Left forelimb (tissue), 1 donor: Measurements from ENCODE around the gene SPPL2A.
"Not testable (repeated sequence)": the region's sequence is repeated elsewhere in the genome, so short reads cannot be mapped to it uniquely, and the experiment has no call there.

Experiments
- DNase-seq: peaks from one replicate; pipeline ENCODE4 v3.0.0-alpha.2; 2018; ENCODE audit warnings: low spot score

SPPL2A gene

GRCh38 chr15:50765195-50765967, at the start of gene SPPL2A:
Gene SPPL2A (minus strand): TSS chr15:50765706. CDS start chr15:50765533, 173 bp downstream.
- DNase-seq: peak; percentile 94

DNA sequence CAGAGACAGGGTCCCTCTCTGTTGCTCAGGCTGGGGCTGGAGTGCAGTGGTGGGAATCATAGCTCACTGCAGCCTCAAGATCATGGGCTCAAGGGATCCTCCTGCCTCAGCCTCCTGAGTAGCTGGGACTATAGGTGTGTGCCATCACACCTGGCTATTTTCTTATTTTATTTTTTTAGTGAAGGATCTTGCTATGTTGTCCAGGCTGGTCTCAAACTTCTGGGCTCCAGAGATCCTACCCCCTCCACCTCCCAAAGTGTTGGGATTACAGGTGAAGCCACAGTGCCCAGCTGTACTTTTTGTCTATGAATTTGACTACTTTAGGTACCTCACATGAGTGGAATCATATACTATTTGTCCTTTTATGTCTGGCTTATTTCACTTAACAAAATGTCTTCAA, 49.1 kb upstream of the SPPL2A start:
- no peak for DNase-seq

- no peak for DNase-seq
Observed at GRCh38 chr15:50813865-50814264, 48.4 kb upstream of the SPPL2A start.

DNA sequence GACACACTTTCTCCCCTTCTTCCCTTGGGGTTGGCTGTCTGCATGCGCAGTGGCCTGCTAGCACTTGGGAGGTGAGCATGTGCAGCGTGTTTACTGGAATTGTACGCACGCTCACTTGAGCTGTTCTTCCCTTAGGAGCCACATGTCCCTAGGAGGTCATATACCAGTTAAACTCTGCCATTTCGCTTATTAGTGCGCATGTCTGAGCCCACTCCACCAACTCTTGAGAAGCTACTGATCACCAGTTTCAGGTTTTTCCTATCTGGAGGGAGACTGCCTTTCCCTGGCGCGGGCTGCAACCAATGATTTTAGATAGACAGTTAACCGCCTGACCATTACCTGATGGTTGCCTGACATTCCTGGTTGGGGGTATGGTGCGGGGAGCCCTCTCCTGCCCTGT, 47.6 kb upstream of the SPPL2A start:
- DNase-seq: no peak

GRCh38 chr15:50812181-50812506, 46.6 kb upstream of the SPPL2A start:
- not testable (repeated sequence) for DNase-seq

DNA sequence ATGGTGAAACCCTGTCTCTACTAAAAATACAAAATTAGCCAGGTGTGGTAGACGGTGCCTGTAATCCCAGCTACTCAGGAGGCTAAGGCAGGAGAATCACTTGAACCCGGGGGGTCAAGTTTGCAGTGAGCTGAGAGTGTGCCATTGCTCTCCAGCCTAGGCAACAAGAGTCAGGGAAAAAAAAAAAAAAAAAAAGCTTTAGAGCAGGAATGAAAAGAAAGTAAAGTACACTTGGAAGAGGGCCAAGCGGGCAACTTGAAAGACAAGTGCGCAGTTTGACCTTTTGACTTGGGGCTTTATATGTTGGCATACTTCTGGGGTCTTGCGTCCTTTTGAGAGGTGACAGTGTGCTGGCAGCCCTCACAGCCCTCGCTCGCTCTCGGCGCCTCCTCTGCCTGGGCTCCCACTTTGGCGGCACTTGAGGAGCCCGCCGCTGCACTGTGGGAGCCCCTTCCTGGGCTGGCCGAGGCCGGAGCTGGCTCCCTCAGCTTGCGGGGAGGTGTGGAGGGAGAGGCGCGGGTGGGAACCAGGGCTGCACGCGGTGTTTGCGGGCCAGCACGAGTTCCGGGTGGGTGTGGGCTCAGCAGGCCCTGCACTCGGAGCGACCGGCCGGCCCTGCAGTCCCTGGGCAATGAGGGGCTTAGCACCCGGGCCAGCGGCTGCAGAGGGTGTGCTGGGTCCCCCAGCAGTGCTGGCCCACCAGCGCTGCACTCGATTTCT, 46.1 kb upstream of the SPPL2A start:
- not testable (repeated sequence) for DNase-seq

- no peak for DNase-seq
Observed at GRCh38 chr15:50810128-50810527, 44.6 kb upstream of the SPPL2A start.

DNA sequence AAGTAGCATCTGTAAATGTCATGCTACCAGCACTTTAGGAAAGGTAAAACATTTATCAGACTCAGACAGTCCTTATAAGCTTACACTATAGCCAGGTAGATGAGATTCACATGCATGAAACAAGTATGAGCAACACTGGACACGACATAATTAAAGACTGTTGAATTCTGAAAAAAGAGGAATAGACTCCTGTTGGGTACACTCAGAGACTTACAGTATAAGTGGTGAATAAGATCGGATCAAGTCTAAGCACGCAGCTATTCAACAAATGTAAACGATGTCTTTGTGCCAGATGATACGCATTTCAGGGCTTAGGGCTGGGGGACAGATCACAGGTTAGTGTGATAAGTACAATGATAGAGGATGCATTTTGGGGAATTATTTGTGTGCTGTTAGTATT, 43.2 kb upstream of the SPPL2A start:
- no peak for DNase-seq

DNA sequence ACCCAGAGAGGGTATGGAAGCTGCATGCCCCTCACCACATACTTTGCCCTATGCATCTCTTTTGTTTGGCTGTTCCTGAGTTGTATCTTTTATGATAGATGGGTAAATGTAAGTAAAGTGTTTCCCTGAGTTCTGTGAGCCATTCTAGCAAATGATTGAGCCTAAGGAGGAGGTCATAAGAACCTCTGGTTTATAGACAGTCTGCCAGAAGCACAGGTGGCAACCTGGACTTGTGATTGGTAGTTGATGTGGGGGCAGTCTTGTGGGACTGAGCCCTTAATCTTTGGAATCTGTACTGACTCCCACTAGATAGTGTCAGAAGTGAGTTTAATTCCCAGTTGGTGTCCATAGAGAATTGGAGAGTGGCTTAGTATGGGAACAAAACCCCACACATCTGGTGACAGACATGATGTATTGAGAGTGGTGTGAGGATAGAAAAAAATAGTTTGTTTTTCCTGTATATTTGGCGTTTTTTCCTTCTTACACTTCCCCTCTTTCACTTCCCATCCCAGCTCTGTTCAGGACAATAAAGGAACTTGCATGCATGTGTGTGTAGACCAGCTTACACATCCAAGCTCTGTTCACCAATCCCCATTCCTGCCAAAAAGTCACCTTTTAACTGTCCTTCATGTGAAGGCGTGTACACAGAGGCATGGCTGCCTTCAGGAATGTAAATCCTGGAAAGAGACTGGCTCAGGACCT, 38.1 kb upstream of the SPPL2A start:
- no peak for DNase-seq

- no peak for DNase-seq
Observed at GRCh38 chr15:50800715-50801114, 35.2 kb upstream of the SPPL2A start.

- no peak for DNase-seq
Observed at GRCh38 chr15:50798684-50799083, 33.2 kb upstream of the SPPL2A start.

DNA sequence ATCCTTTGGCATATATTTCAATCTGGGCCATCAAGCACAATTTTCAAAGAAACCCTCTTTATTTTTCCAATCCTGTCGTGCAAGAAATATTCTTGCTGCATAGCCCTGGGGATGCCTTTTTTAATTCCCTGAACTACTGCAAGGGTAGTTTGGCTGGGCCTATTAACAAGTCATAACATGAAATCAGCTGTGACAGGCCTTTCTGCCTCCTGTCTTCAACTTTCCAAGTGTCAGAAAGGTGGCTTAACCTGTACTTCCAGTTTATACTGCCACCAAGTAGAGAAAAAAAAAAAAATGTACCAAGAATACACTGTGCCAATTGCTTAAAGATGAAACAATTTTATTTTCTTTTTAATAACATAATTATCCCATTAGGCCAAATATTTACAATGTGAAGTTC, 32.4 kb upstream of the SPPL2A start:
- DNase-seq: no peak

GRCh38 chr15:50791486-50791885, 26.0 kb upstream of the SPPL2A start:
- no peak for DNase-seq

DNA sequence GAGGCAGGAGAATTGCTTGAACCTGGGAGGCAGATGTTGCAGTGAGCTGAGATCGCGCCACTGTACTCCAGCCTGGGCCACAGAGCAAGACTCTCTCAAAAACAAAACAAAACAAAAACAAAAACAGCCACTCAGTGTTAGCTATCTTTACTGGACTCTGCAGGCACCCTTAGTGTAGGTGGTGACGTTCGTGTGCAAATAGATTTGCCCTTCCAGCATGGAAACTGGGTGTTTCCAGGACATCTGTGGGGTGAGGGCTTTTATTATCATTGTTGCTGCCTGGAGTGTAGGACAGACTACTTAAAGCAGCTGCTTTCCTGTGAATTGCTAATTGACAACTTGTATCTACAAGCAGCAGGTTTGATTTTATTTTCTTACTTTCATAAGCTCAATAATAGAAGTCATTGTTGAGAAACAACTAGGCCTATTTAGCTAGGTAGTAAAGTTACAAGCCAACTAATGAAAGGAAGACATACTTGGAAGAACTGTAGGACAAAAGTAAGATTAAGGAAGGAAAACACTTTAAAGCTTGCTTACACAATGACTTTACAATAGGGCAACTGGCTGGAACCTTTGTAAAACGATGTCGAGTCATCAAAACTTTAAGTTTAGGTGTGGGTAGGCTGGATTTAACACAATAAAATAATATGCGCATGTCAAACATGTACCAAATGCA, 25.4 kb upstream of the SPPL2A start:
- no peak for DNase-seq

GRCh38 chr15:50786871-50787270, 21.4 kb upstream of the SPPL2A start:
- no peak for DNase-seq

DNA sequence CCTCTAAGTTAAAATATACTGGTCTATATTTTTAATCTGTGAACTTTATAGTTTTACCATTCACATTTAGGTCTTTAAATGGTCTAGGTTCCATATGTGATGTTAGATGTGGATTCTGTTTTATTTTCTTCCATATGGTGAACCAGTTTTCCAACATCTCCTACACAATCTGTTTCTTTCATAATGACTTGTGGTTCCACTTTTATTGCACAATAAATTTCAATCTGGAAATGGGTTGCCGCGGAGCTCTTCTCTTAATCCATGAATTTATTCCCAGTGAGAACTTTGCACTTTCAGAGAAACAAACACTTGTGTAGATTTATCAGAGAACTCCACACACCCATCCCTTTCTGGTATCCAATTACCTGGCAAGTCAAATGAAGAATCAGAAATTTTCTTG, 20.9 kb upstream of the SPPL2A start:
- DNase-seq: no peak

GRCh38 chr15:50783895-50784294, 18.4 kb upstream of the SPPL2A start:
- DNase-seq: no peak

- no peak for DNase-seq
Observed at GRCh38 chr15:50783411-50783810, 17.9 kb upstream of the SPPL2A start.

GRCh38 chr15:50778086-50778485, 12.6 kb upstream of the SPPL2A start:
- DNase-seq: no peak

GRCh38 chr15:50777042-50777441, 11.5 kb upstream of the SPPL2A start:
- DNase-seq: no peak

- DNase-seq: no peak
Observed at GRCh38 chr15:50774450-50774849, 8.9 kb upstream of the SPPL2A start.

DNA sequence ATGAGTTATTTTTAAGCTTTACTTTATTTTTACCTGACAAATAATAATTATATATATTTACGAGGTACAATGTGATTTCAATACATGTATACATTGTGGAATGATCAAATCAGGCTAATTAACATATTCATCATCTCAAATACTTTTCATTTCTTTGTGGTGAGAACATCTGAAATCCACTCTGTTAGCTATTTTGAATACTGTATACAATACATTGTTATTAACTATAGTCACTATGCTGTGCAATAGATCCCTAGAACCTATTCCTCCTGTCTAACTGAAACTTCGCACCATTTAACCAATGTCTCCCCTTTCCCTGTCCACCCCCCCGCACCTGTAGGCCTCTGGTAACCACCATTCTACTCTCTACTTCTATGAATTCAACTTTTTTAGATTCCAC, 7.9 kb upstream of the SPPL2A start:
- DNase-seq: no peak
